GM21529 (cell line): ENCODE data around the gene FOXK1.

ENCODE experiments used
- ATAC-seq: cut with Tn5 transposase; IDR thresholded peaks from one replicate; pipeline ENCODE4 v1.9.1; 2021; ENCODE audit not compliant: unreplicated experiment

Gene FOXK1

DNA sequence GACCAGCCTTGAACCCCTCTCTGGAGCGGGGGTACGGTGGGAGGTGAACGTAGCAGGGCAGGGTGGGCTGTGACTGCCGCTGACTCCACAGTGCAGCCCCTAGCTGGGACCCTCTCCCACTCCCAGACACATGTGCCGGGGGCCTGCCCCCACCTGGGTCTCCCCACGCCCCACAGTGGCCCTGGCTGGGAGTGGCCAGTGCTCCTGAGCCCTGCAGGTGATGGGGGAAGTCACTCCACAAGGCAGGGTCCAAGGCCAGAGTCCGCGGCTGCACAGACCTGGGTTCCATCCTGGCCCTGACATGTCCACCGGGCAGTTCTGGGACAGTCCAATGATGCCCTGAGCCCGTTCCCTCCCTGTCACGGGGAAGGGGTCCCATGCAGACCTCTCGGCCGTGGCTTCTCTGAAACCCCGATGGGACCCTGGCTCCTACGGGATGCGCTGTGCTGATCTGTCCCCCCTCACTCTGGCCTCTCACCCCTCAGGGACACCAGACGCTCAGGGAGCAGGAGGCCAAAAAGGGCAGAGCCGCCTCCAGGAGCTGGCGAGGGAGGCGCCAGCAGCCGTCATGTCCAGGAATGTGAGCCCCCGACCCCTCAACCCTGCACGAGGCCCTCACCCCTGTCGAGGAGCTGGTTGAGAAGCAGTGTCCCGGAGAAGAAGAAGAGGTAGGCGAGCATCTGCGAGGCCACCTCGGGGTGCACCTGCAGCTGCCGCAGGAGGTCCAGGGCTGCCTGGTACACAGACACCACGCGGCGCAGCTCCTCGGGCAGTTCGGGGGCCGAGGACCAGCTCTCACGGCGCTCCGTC, 133.7 kb downstream of the FOXK1 start:
- no peak for ATAC-seq

DNA sequence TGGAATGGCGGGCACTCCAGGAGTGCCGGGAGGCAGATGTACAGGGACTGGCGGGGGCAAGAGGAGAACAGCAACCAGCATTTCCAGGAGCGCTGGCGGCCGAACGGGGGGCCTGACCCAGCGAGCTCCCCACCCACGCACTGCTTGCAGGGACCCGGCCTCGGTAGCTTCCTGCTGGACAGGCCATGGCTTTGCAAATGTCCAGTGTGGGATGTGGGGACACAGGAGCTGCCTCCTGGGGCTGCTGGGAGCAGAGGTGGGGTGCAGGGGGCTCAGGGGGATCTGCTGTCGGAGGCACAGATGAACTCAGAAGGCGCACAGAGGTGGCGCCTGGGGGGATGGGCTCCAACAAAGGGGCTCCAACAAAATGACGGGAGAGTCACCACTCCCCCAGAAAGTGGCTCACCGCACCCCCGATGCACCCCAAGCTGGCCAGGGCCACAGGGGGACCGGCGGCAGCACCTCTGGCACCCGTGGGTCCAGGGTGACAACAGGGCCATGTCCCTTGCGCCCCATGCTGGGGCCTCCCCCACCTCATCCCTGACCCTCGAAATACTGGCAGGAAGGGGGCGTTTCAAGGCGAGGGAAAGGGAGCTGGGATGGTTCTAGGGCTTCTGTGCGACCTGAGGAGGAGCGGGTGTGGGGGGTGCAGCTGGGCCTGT, 134.5 kb downstream of the FOXK1 start:
- ATAC-seq: no peak

DNA sequence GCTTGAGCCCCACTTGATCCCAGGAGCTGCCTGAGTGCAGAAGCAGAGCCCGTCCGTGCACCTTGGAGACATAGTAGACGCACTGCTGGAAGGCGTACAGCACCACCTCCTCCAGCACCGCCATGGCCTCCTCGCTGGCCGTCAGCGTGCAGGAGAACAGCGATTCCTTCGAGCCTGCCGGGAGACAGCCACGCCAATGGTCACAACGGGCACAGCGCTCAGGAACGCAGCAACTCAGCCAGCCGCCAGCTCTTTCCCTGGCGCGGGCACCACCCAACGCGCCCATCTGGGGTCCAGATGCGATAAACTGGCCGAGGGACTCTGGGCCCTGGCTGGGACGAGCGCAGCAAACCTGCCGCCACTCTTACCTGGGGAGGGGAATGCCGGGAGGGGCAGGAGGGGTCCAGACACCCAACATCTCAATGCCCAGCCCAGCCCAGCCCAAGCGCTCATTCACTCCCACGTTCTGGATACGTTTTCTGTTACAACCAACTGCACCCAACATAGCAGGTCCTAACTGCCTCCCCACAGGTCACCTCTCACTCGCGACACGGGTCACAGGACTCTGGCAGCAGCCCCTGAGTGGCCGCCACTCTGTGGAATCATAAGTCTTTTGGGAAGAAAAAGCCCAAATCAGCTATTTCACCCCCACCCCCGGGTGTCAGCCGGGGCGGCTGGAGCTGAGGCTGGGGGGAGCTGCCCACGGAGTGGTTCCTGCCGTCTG, 135.2 kb downstream of the FOXK1 start:
- no peak for ATAC-seq

DNA sequence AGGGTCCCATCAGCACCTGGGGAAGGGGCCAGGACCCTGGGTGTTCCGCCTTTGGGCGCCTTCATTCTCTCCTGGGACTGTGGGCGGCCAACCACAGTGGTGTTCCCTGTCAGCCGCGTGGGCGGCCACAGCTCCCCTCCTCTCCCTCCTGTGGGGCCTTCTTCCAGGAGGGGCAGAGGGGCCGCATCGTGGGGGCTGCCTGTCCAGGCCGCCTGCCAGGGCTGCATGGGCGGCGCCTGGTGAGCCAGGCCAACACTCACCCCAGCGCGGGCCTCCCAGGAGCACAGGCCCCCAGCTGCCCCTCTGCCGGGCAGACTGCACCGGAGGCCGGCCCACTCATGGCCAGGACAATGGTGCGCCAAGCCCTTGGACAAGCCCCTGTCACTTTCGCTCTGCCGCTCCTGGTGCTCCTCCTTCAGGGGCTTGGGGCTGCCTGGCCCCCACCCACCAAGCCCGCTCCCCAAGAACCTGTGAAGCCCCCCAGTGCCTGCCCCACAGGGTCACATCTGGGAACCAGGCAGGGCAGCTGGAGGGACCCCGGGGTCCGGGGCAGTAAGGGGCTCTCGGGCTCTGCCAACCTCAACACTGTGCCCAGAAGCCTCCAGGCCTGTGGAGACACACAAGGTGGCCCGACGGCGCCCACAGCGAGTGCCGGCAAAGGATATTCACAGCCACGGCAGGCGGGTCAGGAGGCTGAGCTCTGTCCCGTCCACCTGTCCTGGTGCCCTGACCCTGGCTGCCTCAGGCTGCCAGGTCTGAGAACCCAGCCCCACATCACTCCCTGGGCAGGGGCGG, 136.1 kb downstream of the FOXK1 start:
- ATAC-seq: no peak

DNA sequence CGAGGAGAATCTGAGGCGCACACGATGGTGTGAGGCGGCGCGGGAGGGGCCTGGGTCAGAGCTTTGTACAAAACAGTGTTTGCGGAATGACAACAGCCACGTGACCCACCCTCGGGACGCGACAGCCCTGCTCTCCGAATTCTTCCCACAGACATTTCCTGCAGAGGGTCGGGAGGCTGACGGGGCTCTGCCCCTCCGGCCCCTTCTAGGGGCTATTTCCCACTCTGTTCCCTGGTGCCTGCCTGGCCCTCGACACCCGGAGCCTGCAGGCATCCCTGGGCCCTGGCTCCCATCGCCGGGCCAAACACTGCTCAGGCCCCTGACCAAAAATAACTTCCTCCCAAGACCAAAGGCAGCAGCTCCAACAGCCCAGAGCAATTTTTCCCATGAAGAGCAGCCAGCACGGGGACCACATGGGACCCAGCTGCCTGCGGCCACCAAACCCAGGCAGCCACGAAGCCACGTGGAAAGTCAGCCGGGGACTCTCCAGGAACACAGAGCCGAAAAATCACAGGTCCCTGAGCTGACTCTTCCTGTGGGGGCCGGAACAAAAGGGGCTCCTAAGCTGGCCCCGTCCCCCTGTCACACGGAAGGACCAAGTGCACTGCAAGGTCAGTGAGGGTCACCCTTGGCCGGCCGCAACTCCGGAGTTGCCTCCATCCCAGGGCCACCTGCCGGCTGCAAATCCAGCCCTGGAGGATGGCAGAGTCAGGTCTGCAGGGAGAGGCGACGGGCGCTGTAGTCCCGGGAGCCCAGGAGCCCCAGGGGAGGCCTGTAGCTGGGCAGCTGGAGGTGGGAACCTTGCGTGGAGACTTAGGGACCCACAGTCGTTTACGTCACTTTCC, 137.7 kb downstream of the FOXK1 start:
- no peak for ATAC-seq

DNA sequence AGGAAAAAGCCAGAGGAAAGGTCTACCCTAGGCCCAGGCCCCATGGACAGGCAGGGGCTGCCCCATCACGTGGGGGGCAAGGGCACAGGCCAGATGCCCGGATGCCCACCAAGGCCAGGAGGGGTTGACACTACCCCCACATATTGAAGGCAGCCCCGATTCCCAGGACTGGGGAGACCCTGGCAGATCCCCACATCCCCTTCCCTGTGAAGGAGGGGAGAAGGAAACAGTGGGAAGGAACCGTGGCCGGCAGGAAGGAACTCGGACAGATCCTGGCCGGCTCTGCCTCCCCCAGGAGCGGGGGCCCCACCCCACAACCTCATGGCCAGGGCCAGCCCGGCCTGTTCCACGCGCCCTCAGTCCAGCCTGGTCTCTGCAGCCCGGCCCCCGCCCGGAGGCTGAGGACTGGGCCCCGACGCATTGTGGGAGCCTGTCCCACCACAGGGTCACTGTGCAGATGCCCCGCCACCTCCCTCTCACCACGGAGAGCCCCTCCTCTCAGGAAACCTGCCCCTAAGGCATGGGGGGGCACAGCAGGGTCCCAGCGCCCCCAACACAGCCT, 138.4 kb downstream of the FOXK1 start:
- ATAC-seq: no peak
